ENCODE measurements around the gene MAP4K2. TPM values are rescaled to one million over a fixed set of nuclear protein-coding genes. Genes with fewer than 3 reads are reported as not detected.

Gene MAP4K2
- total and polyA plus RNA-seq, 9 of the 15 experiments (the other 6 are each of a cell fraction or from before 2014, with no cell fraction given) = 0.13 to 14.5 (median 7.3) TPM

GRCh38 chr11:64754919-64755662 is 47.9 kb downstream of the MAP4K2 start:
- no peaks in the 10 kb centered on the region for H3K9me1 ChIP-seq (ENCODE audit: control insufficient read depth, insufficient read depth, low read length)
- no peaks in the 10 kb centered on the region for H3K27me3 ChIP-seq (ENCODE audit: control insufficient read depth in 2 of 2, insufficient read depth in 2 of 2, low read length in 2 of 2)
- H4K20me1 ChIP-seq (replicated peaks; ENCODE audit: control insufficient read depth, insufficient read depth, low read length) = no peaks in the 10 kb centered on the region
- DNase-seq (ENCODE audit: extremely low read depth in 1 of 4, low spot score in 3 of 4) (no peak), FAIRE-seq (no peak), ATAC-seq (no peak)
- no peak overlapping the region for H3K27ac ChIP-seq (ENCODE audit: extremely low read depth, low read depth, low read length)
- H2AFZ ChIP-seq (ENCODE audit: low read depth, low read length) = peak overlapping the region; percentile 93
- H3K4me2 ChIP-seq (ENCODE audit: insufficient read depth, low read length) = peak overlapping the region; percentile 52; the same call in 1 of the 2 replicates
- CTCF ChIA-PET (ENCODE audit: low intra/inter-chr PET ratio) = no interaction called here
- H3K9ac ChIP-seq (ENCODE audit: insufficient read depth in 1 of 2, low read depth in 2 of 2, low read length in 2 of 2) = peak overlapping the region; percentile 48 to 82; a peak in 3 of 4 replicates
- POLR2A ChIA-PET = interaction anchor here (0.6 to 1.2 kb wide), 5 partner anchors 8 to 266 kb away, joined by 3 to 5 read pairs (median 3); no protein-coding TSS in a partner anchor
- intact Hi-C loops (cut with micrococcal nuclease) = no loop called here
- BruUV-seq (replicated peaks) = no TSS peak
- in situ Hi-C loops (cut with MboI) = no loop called here
- H3K9me3 ChIP-seq (replicated peaks; ENCODE audit: control insufficient read depth, insufficient read depth, low read depth, low read length) = no peaks in the 10 kb centered on the region
- H3K36me3 ChIP-seq (ENCODE audit: control insufficient read depth, insufficient read depth, low read length) = no peaks in the 10 kb centered on the region
- no peak overlapping the region for H3K4me3 ChIP-seq
- no peaks in the 10 kb centered on the region for H3K79me2 ChIP-seq (ENCODE audit: control insufficient read depth, insufficient read depth, low read length)
- WGBS (ENCODE audit: insufficient coverage, low coverage, missing lambda C conversion rate) = 80% methylated on average over 20 of the region's 21 CpGs
- H3K4me1 ChIP-seq (replicated peaks in 1 of 2; ENCODE audit: control insufficient read depth in 2 of 2, insufficient read depth in 2 of 2, low read length in 2 of 2) = peaks cover 13 to 63% of the 10 kb centered on the region in 2 experiments
- no peak for TF ChIP-seq RUNX1 (IDR thresholded peaks at IDR 0.05; ENCODE audit: low read depth)
- TF ChIP-seq KAT7 (CRISPR knock-in tag; IDR thresholded peaks at IDR 0.05; ENCODE audit: borderline replicate concordance) = no peak
- no peak for TF ChIP-seq KLF16 (IDR thresholded peaks at IDR 0.05)
- TF ChIP-seq ZNF41 (CRISPR knock-in tag; conservative IDR thresholded peaks at IDR 0.05) = no peak
- no peak for TF ChIP-seq ZNF224 (CRISPR knock-in tag; IDR thresholded peaks at IDR 0.05)
- TF ChIP-seq SMAD4 (CRISPR knock-in tag; conservative IDR thresholded peaks at IDR 0.05) = 0 out of 2 replicates have a peak, but pooled peaks have one; percentile 15
- 0 out of 2 replicates have a peak, but pooled peaks have one; percentile 30 for TF ChIP-seq ZNF740 (CRISPR knock-in tag; IDR thresholded peaks at IDR 0.05)
- no peak for TF ChIP-seq ZNF740 (tag; IDR thresholded peaks at IDR 0.05)
- TF ChIP-seq MIER1 (IDR thresholded peaks at IDR 0.05; ENCODE audit: low read depth) = no peak
- TF ChIP-seq NRF1 (conservative IDR thresholded peaks at IDR 0.05 in 1 of 2, IDR thresholded peaks at IDR 0.05 in 1 of 2) = 0 out of 4 replicates have a peak, but pooled peaks of 1 of the 2 experiments have one; percentile 3
- no peak for TF ChIP-seq XRCC5 (IDR thresholded peaks at IDR 0.05; ENCODE audit: low read depth, low read length)
- TF ChIP-seq ZBTB43 (CRISPR knock-in tag; IDR thresholded peaks at IDR 0.05) = no peak
- TF ChIP-seq L3MBTL2 (IDR thresholded peaks at IDR 0.05) = peak; percentile 38; the same call in 1 of the 2 replicates
- TF ChIP-seq, protein P1, sequence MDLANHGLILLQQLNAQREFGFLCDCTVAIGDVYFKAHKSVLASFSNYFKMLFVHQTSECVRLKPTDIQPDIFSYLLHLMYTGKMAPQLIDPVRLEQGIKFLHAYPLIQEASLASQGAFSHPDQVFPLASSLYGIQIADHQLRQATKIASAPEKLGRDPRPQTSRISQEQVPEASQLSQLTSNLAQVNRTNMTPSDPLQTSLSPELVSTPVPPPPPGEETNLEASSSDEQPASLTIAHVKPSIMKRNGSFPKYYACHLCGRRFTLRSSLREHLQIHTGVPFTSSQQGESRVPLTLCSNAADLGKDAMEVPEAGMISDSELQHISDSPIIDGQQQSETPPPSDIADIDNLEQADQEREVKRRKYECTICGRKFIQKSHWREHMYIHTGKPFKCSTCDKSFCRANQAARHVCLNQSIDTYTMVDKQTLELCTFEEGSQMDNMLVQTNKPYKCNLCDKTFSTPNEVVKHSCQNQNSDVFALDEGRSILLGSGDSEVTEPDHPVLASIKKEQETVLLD (IDR thresholded peaks at IDR 0.05) = no peak
- no peak for TF ChIP-seq ZEB2 (IDR thresholded peaks at IDR 0.05)
- TF ChIP-seq ZNF512 (tag; IDR thresholded peaks at IDR 0.05) = no peak
- no peak for TF ChIP-seq MCM2 (IDR thresholded peaks at IDR 0.05; ENCODE audit: low read depth)
- 0 out of 2 replicates have a peak, but pooled peaks have one; percentile 37 for TF ChIP-seq FOXP1 (CRISPR knock-in tag; IDR thresholded peaks at IDR 0.05)

Measured in K562 (cell line).